AG09309 (cell line): Measurements from ENCODE around the gene CBARP.
A peak's percentile ranks its signal among the peaks of the same experiment; 100 is the strongest.
"Not testable (repeated sequence)": the region's sequence is repeated elsewhere in the genome, so short reads cannot be mapped to it uniquely, and the experiment has no call there.

Experiments used
- DNase-seq: peaks from one replicate; pipeline ENCODE4 v3.0.0-alpha.2; 2010; ENCODE audit warnings: low read depth
- H3K4me3 ChIP-seq: 2 replicates; pipeline ENCODE4 v1.5.1; 2011; ENCODE audit warnings: mild to moderate bottlenecking, low read depth, low read length, moderate library complexity; ENCODE audit not compliant: control insufficient read depth
- CTCF ChIP-seq: IDR thresholded peaks from 2 replicates; pipeline ENCODE4 v1.5.1; 2011; ENCODE audit warnings: mild to moderate bottlenecking, low read depth, low read length, inconsistent platforms; ENCODE audit not compliant: insufficient read depth, control insufficient read depth; ENCODE audit errors: missing control alignments

The CBARP gene

GRCh38 chr19:1206864-1207450 lies 30.8 kb downstream of the CBARP start:
- H3K4me3 ChIP-seq = peak overlapping the region; percentile 91
- no peak for TF ChIP-seq CTCF
- DNase-seq = no peak

- peak overlapping the region; percentile 91 for H3K4me3 ChIP-seq
- no peak for TF ChIP-seq CTCF
- DNase-seq = no peak
These were observed 31.5 kb downstream of the CBARP start for GRCh38 chr19:1206150-1206863.

GRCh38 chr19:1205114-1206099 lies 32.4 kb downstream of the CBARP start, which contains the start of gene STK11:
Gene STK11, plus strand, starts transcription at chr19:1205778. Its CDS starts 1,136 bp downstream, at chr19:1206914.
- no peak for TF ChIP-seq CTCF
- peak within 1 kb of the TSS; percentile 91 for H3K4me3 ChIP-seq
- peak; percentile 81 for DNase-seq

- H3K4me3 ChIP-seq, DNase-seq: not testable (repeated sequence)
These were observed 37.2 kb downstream of the CBARP start for GRCh38 chr19:1200614-1201013.

GRCh38 chr19:1199531-1199930 lies 38.3 kb downstream of the CBARP start:
- no peak overlapping the region for H3K4me3 ChIP-seq
- no peak for TF ChIP-seq CTCF
- no peak for DNase-seq

DNA sequence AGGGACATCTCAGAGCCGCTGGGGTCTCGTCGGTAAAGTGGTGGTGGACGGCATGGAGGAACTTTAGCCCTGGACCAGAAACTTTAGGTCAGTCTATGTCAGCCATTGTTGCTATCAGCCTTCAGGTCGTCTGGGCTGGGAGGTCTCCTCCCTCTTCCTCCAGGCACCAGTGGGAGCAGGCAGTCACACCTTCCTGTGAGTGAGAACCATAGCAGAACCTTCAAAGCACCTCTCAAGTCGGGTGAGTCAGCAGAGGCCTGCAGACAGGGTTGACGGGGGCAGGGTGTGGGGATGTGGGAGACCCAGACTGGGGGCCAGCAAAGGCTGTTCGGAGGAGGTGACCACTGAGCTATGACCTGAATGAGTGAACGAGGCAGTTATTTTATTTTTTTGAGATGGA lies 48.4 kb downstream of the CBARP start:
- H3K4me3 ChIP-seq = no peak overlapping the region
- DNase-seq = no peak
- no peak for TF ChIP-seq CTCF
